CD4-positive, alpha-beta T cell (primary cell): Measurements from ENCODE around the gene GZF1. TPM values are rescaled to one million over a fixed set of nuclear protein-coding genes. Genes with fewer than 3 reads are reported as not detected.

Source experiments
- ATAC-seq: fragments of 200-7000 bp; cut with Tn5 transposase; one replicate; pipeline ENCODE4 v1.10.0; 2022; ENCODE audit warnings: mild to moderate bottlenecking; ENCODE audit not compliant: poor library complexity
- CTCF ChIA-PET: fragments of 350-600 bp; sonication (Branson Sonifier 250); formaldehyde crosslinking; loops from one replicate; lab custom pipeline; 2021; ENCODE audit warnings: antibody characterized with exemption, inconsistent platforms; lab: Charles Lee
- POLR2A ChIA-PET: fragments of 350-600 bp; sonication (Branson Sonifier 250); formaldehyde crosslinking; loops from one replicate; lab custom pipeline; 2021; ENCODE audit warnings: antibody characterized with exemption, inconsistent platforms; lab: Charles Lee
- DNase-seq, 14 experiments: peaks; one replicate each; pipeline ENCODE4 v3.0.0-alpha.2; 2013 to 2020; ENCODE audit warnings: mixed read lengths in 2 of 14
- H3K27ac ChIP-seq, 2 donors: one replicate each; pipeline versions ENCODE4 v1.5.1 to v1.7.0; 2013; ENCODE audit warnings: low read length in 2 of 2, low read depth in 1 of 2, mild to moderate bottlenecking in 1 of 2
- H3K27me3 ChIP-seq, 2 experiments: 1 replicate in 1 of 2; 2 replicates in 1 of 2; pipeline versions ENCODE4 v1.6.1 to v1.7.0; 2013; ENCODE audit warnings: low read length in 2 of 2, control low read depth in 1 of 2, mild to moderate bottlenecking in 1 of 2, moderate library complexity in 1 of 2; ENCODE audit not compliant: insufficient read depth in 2 of 2, control insufficient read depth in 1 of 2
- H3K36me3 ChIP-seq: one replicate; pipeline ENCODE4 v1.6.1; 2013; ENCODE audit warnings: low read length, control low read depth; ENCODE audit not compliant: insufficient read depth
- H3K4me1 ChIP-seq: one replicate; pipeline ENCODE4 v1.6.1; 2013; ENCODE audit warnings: low read length, control low read depth; ENCODE audit not compliant: insufficient read depth
- H3K4me3 ChIP-seq: one replicate; pipeline ENCODE4 v1.5.1; 2013; ENCODE audit warnings: mild to moderate bottlenecking, low read length, moderate library complexity
- H3K9me3 ChIP-seq, 2 experiments: 1 replicate in 1 of 2; 2 replicates in 1 of 2; pipeline versions ENCODE4 v1.6.1 to v1.7.0; 2013; ENCODE audit warnings: low read length in 2 of 2, mild to moderate bottlenecking in 2 of 2, control low read depth in 1 of 2, moderate library complexity in 1 of 2; ENCODE audit not compliant: control insufficient read depth in 1 of 2, insufficient read depth in 1 of 2
- H3K27ac Mint-ChIP-seq: one replicate; pipeline ENCODE4 v1.8.0; 2020; ENCODE audit warnings: mixed read lengths
- H3K27me3 Mint-ChIP-seq: one replicate; pipeline ENCODE4 v1.8.0; 2021; ENCODE audit warnings: mixed read lengths
- H3K36me3 Mint-ChIP-seq: one replicate; pipeline ENCODE4 v1.8.0; 2021; ENCODE audit warnings: low read depth, mixed read lengths
- H3K4me1 Mint-ChIP-seq: one replicate; pipeline ENCODE4 v1.8.0; 2021; ENCODE audit warnings: low read depth, mixed read lengths
- H3K4me3 Mint-ChIP-seq: one replicate; pipeline ENCODE4 v1.8.0; 2020; ENCODE audit warnings: mild to moderate bottlenecking, mixed read lengths
- H3K9me3 Mint-ChIP-seq: one replicate; pipeline ENCODE4 v1.8.0; 2020; ENCODE audit warnings: mixed read lengths
- intact Hi-C, 2 experiments: fragments of 100-400 bp; cut with DNase I in 1 of 2; cut with micrococcal nuclease in 1 of 2; formaldehyde crosslinking; loops; one replicate each; pipeline versions ENCODE4 v1.15.1 to v1.9.0; 2023 to 2025; cut with DNase I, micrococcal nuclease
- total RNA-seq, 174 experiments: library from RNA in 2 of 174; stranded (reverse) in 2 of 174; gene quantifications; one replicate each; pipeline ENCODE4 v1.2.3 and lab custom pipeline; 2021 to 2026
- TF ChIP-seq, protein P1 (sequence below): fragments of 200-600 bp; IDR thresholded peaks from one replicate; pipeline ENCODE4 v1.8.0; 2022; ENCODE audit warnings: antibody characterized with exemption, mild to moderate bottlenecking

The GZF1 gene
- total RNA-seq, 2 experiments from 2014 or later = 38.1 to 43.6 TPM

- H3K27ac ChIP-seq = no peak overlapping the region
- H3K27me3 ChIP-seq = no peaks in the 10 kb centered on the region
- no peaks in the 10 kb centered on the region for H3K36me3 Mint-ChIP-seq
- ChIA-PET POLR2A (no interaction called here), CTCF (no interaction called here)
- no peaks in the 10 kb centered on the region for H3K36me3 ChIP-seq
- no peaks in the 10 kb centered on the region for H3K9me3 Mint-ChIP-seq
- TF ChIP-seq, protein P1, sequence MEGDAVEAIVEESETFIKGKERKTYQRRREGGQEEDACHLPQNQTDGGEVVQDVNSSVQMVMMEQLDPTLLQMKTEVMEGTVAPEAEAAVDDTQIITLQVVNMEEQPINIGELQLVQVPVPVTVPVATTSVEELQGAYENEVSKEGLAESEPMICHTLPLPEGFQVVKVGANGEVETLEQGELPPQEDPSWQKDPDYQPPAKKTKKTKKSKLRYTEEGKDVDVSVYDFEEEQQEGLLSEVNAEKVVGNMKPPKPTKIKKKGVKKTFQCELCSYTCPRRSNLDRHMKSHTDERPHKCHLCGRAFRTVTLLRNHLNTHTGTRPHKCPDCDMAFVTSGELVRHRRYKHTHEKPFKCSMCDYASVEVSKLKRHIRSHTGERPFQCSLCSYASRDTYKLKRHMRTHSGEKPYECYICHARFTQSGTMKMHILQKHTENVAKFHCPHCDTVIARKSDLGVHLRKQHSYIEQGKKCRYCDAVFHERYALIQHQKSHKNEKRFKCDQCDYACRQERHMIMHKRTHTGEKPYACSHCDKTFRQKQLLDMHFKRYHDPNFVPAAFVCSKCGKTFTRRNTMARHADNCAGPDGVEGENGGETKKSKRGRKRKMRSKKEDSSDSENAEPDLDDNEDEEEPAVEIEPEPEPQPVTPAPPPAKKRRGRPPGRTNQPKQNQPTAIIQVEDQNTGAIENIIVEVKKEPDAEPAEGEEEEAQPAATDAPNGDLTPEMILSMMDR = no peak
- H3K27ac Mint-ChIP-seq = no peak overlapping the region
- H3K4me1 Mint-ChIP-seq = no peaks in the 10 kb centered on the region
- H3K9me3 ChIP-seq = no peaks in the 10 kb centered on the region
- ATAC-seq (no peak), DNase-seq (no peak)
- intact Hi-C loops = no loop called here
- H3K27me3 Mint-ChIP-seq = no peaks in the 10 kb centered on the region
- H3K4me1 ChIP-seq = no peaks in the 10 kb centered on the region
- H3K4me3 Mint-ChIP-seq = no peak overlapping the region
- H3K4me3 ChIP-seq = no peak overlapping the region
Measured at GRCh38 chr20:23326774-23327173, 35.2 kb upstream of the GZF1 start.

GRCh38 chr20:23327617-23328333 is 34.2 kb upstream of the GZF1 start:
- Mint-ChIP-seq H3K4me3 (no peak overlapping the region), H3K9me3 (no peaks in the 10 kb centered on the region), H3K27ac (no peak overlapping the region), H3K27me3 (no peaks in the 10 kb centered on the region), H3K4me1 (no peaks in the 10 kb centered on the region), H3K36me3 (no peaks in the 10 kb centered on the region)
- intact Hi-C loops = no loop called here
- TF ChIP-seq, protein P1 = no peak
- CTCF ChIA-PET = no interaction called here
- DNase-seq (no peak), ATAC-seq (no peak)
- no peaks in the 10 kb centered on the region for H3K27me3 ChIP-seq
- H3K4me1 ChIP-seq = no peaks in the 10 kb centered on the region
- no peaks in the 10 kb centered on the region for H3K9me3 ChIP-seq
- POLR2A ChIA-PET = no interaction called here
- no peaks in the 10 kb centered on the region for H3K36me3 ChIP-seq
- H3K27ac ChIP-seq = no peak overlapping the region
- H3K4me3 ChIP-seq = no peak overlapping the region

- no peak overlapping the region for H3K27ac Mint-ChIP-seq
- H3K4me3 Mint-ChIP-seq = no peak overlapping the region
- TF ChIP-seq, protein P1 = no peak
- peaks cover 3% of the 10 kb centered on the region for H3K4me1 ChIP-seq
- H3K4me1 Mint-ChIP-seq = no peaks in the 10 kb centered on the region
- no peak overlapping the region for H3K27ac ChIP-seq
- no peak for DNase-seq
- POLR2A ChIA-PET = no interaction called here
- no peaks in the 10 kb centered on the region for H3K36me3 ChIP-seq
- no peaks in the 10 kb centered on the region for H3K27me3 Mint-ChIP-seq
- H3K36me3 Mint-ChIP-seq = no peaks in the 10 kb centered on the region
- CTCF ChIA-PET = no interaction called here
- intact Hi-C loops = loop anchor here in 1 of 2 experiments (10.0 kb wide), 1 partner anchor 1607 kb away; no protein-coding TSS in a partner anchor
- H3K27me3 ChIP-seq = no peaks in the 10 kb centered on the region
- no peaks in the 10 kb centered on the region for H3K9me3 ChIP-seq
- H3K9me3 Mint-ChIP-seq = no peaks in the 10 kb centered on the region
- ATAC-seq = no peak
- H3K4me3 ChIP-seq = no peak overlapping the region
Measured at GRCh38 chr20:23331450-23332350, 30.3 kb upstream of the GZF1 start.
